GM10248 (cell line): ENCODE results near the gene SOAT1.
"Not testable (repeated sequence)": the region's sequence is repeated elsewhere in the genome, so short reads cannot be mapped to it uniquely, and the experiment has no call there.

Experiments used
- CTCF ChIA-PET: fragments of 300-600 bp; sonication (Branson Sonifier 250); formaldehyde crosslinking; extraction: SDS; loops from one replicate; lab custom pipeline; 2021; ENCODE audit warnings: antibody characterized with exemption; lab: Yijun Ruan, JAX
- POLR2A ChIA-PET: fragments of 350-650 bp; sonication (Branson Sonifier 250); formaldehyde crosslinking; extraction: SDS; loops from one replicate; lab custom pipeline; 2020; ENCODE audit warnings: antibody characterized with exemption; lab: Yijun Ruan, JAX
- DNase-seq: peaks from one replicate; pipeline ENCODE4 v3.0.0; 2012; ENCODE audit errors: extremely low spot score
- TF ChIP-seq, protein P1 (sequence below): IDR thresholded peaks from 2 replicates; pipeline ENCODE4 v1.5.1; 2012; ENCODE audit warnings: mild to moderate bottlenecking, low read depth; ENCODE audit errors: extremely low read depth, missing control alignments, control extremely low read depth

SOAT1 gene

DNA sequence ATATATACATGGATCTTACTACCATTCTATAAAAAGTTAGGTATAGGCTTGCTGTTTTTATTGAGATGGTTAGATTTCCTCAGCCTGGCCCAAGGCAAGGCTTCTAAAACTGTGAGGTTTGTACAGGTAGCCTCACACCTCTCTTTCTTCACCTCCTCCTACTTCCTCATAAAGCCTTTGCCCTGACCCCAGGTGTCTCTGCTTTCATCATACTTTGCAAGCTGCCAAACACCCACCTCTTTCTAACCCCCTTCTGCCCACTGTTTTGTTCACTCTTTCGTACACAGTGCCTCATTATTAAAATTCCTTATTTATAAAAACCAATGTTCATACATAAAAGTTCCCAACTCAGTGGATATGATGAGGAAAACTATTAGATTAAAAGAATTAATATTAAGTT is 31.4 kb upstream of the SOAT1 start:
- ChIA-PET POLR2A (no interaction called here), CTCF (interaction anchor here (1.7 kb wide), 1 partner anchor 9 kb away, joined by 4 read pairs; no protein-coding TSS in a partner anchor)
- no peak for DNase-seq
- TF ChIP-seq, protein P1, sequence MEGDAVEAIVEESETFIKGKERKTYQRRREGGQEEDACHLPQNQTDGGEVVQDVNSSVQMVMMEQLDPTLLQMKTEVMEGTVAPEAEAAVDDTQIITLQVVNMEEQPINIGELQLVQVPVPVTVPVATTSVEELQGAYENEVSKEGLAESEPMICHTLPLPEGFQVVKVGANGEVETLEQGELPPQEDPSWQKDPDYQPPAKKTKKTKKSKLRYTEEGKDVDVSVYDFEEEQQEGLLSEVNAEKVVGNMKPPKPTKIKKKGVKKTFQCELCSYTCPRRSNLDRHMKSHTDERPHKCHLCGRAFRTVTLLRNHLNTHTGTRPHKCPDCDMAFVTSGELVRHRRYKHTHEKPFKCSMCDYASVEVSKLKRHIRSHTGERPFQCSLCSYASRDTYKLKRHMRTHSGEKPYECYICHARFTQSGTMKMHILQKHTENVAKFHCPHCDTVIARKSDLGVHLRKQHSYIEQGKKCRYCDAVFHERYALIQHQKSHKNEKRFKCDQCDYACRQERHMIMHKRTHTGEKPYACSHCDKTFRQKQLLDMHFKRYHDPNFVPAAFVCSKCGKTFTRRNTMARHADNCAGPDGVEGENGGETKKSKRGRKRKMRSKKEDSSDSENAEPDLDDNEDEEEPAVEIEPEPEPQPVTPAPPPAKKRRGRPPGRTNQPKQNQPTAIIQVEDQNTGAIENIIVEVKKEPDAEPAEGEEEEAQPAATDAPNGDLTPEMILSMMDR: no peak

DNA sequence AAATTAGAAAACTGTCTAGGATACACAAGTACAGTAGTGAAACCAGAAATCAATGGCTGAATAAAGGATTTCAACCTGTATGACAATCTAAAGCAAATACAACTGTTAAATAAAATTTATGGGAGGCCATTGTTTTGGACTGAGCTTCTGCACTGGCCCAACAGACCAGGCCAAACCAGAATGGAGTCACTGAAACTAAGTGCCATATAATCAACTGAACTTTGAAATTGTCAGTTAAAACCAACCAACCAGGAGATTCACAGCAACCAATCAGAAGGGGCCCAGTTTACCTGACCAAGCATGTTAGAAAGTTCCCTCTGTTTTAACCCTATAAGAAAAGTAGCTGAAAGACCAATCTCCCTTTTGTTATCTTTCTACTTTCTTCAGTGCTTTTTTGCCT is 30.5 kb upstream of the SOAT1 start:
- DNase-seq: no peak
- POLR2A ChIA-PET: no interaction called here
- CTCF ChIA-PET: interaction anchor here (0.8 kb wide), 1 partner anchor 11 kb away, joined by 3 read pairs; no protein-coding TSS in a partner anchor
- TF ChIP-seq, protein P1: no peak

DNA sequence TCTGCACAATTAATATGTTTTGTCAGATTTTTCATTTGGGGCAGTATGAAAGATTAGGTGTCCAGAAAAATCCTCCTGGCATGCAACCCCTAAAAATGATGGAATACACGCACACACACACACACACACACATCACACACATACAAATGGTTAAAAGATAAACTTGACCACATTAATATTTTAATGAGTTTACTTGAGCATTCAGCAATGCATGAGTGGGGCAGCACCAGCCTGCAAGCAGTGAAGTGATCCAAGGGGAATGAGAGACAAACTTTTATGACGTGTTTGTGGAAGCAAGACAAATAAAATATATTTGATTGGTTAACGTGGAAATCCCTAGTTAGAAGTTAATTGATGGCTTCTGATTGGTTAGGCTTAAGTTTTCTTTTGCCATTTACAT is 29.1 kb upstream of the SOAT1 start:
- POLR2A ChIA-PET: no interaction called here
- no peak for DNase-seq
- CTCF ChIA-PET: no interaction called here
- TF ChIP-seq, protein P1: no peak

GRCh38 chr1:179269071-179269470 is 24.5 kb upstream of the SOAT1 start:
- POLR2A ChIA-PET: no interaction called here
- TF ChIP-seq, protein P1: no peak
- DNase-seq: no peak
- CTCF ChIA-PET: no interaction called here

DNA sequence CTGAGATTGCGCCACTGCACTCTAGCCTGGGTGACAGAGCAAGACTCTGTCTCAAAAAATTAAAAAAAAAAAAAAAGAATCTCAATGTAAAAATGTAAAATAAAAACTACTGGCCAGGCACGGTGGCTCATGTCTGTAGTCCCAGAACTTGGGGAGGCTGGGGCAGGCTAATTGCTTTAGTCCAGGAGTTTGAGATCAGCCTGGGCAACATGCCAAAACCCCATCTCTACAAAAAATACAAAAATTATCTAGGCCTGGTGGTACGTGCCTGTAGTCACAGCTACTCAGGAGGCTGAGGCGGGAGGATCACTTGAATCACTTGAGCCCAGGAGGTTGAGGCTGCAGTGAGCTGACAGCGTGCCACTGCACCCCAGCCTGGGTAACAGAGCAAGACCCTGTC is 19.2 kb upstream of the SOAT1 start:
- POLR2A ChIA-PET, DNase-seq, CTCF ChIA-PET: not testable (repeated sequence)

DNA sequence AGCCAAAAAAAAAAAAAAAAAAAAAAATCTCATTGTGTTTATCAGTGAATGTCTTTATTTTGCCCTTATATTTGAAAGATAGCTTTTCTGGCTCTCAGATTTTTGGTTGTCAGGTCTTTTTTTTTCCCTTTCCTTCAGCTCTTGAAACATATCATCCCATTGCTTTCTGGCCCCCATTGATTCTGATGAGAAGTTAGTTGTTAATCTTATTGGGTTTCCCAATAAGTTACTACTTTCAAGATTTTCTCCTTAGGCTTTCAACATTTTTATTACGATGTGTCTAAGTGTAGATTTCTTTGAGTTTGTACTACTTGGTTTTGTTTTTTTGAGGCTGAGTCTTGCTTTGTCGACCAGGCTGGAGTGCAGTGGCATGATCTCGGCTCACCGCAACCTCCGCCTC is 14.7 kb upstream of the SOAT1 start:
- CTCF ChIA-PET: no interaction called here
- POLR2A ChIA-PET: no interaction called here
- TF ChIP-seq, protein P1: no peak
- DNase-seq: no peak

DNA sequence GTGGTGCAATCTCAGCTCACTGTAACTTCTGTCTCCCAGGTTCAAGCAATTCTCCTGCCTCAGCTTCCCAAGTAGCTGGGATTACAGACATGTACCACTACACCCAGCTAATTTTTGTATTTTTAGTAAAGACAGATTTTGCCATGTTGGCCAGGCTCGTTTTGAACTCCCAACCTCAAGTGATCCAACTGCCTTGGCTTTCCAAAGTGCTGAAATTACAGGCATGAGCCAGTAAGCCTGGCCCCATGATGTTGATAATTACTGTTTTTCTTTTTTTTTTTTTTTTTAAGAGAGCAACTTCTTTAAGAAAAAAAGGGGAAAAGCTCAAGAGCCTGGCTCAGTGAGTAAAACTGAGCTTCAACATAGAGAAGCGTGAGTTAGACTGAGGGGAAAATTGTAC is 9.6 kb upstream of the SOAT1 start:
- ChIA-PET CTCF (interaction anchor here (1.1 to 1.9 kb wide), 4 partner anchors 10 to 752 kb away, joined by 3 to 12 read pairs (median 4); partner anchors contain the start of gene SOAT1), POLR2A (no interaction called here)
- DNase-seq: no peak
- TF ChIP-seq, protein P1: no peak
